Head of caudate nucleus (tissue), 42 donors: ENCODE measurements around the gene HES7.
"Not testable (repeated sequence)": the region's sequence is repeated elsewhere in the genome, so short reads cannot be mapped to it uniquely, and the experiment has no call there.

Experiments
- DNase-seq, 42 donors: peaks; one replicate each; pipeline versions ENCODE4 v3.0.0 to v3.0.0-alpha.2; 2020 to 2021; ENCODE audit warnings: mixed read lengths in 7 of 42
- intact Hi-C: fragments of 100-400 bp; cut with DNase I; formaldehyde crosslinking; loops from one replicate; pipeline ENCODE4 v1.15.0; 2022

Gene HES7

GRCh38 chr17:8087075-8087951 lies 36.6 kb downstream of the HES7 start, which contains the start of gene ALOX12B:
Gene ALOX12B, minus strand, starts transcription at chr17:8087716. Its CDS starts 274 bp downstream, at chr17:8087442.
- intact Hi-C loops = no loop called here
- DNase-seq = no peak

DNA sequence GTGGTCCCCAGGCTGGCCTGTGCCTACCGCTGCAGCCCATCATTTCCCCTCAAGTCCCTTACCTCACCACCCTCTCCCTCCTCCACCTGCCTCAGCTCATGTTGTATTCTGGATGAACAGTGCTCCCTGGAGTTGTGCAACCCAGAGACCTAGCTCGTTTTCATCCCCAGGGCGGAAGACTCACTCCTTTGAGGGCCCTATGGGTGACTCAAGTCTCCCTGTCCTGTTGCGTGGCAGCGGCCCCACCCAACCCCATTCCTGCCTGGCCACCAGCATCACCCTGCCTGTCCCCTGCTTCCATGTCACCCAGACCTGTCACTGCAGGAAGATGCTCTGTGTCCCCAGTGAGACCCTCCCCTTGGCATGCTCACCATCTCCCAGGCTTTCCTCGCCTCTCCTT lies 39.7 kb downstream of the HES7 start:
- DNase-seq = no peak
- intact Hi-C loops = no loop called here

DNA sequence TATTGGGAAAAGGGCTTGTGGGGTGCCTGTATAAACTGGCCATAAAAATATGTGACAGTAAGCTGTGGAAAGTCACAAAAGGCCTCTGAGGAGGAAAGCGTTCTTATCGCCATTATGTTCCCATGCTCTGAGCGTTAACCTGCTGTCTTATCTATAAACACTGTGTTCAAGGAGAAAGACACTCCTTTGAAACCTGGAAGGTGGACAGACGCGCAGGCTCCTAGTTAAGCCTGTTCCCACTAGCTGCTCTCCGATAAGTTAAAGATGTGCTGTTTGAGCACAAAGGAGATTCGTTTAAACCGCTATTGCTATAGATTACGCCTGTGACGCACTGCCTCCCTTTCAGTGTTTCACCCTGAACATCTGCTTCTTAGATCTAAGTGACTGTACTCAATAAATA lies 41.6 kb downstream of the HES7 start:
- intact Hi-C loops = no loop called here
- no peak for DNase-seq

GRCh38 chr17:8081876-8082275 lies 42.0 kb downstream of the HES7 start:
- intact Hi-C loops = no loop called here
- DNase-seq = no peak

GRCh38 chr17:8080799-8081219 lies 43.1 kb downstream of the HES7 start:
- no peak for DNase-seq
- intact Hi-C loops = no loop called here

DNA sequence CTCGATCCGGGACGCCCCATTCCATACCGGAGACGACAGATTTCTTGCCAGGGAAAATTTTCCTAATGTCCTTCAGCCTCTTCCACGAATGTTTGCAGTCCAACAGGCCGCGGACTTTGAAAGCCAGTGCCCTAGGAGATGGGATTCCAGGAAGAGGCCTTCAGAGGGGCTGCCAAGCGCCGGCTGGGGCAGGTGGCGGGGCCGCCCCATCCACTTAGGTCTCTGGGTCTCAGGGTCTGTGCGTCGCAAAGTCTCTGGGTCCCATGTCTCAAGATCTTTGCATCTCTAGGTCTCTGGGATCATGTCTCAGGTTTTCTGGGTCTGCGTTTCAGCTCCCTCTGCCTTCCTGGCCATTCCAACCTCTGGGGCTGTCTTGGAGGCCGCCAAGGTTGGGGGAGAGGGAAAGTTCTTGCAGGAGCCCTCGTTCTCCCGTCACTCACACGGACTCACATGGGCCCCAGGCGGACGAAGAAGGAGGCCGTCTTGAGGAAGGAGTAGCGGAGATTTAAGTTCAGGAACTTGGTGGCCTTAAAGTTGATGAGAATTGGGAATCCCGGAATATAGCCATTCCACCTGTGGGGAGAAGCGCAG lies 43.6 kb downstream of the HES7 start:
- intact Hi-C loops = no loop called here
- DNase-seq = no peak

DNA sequence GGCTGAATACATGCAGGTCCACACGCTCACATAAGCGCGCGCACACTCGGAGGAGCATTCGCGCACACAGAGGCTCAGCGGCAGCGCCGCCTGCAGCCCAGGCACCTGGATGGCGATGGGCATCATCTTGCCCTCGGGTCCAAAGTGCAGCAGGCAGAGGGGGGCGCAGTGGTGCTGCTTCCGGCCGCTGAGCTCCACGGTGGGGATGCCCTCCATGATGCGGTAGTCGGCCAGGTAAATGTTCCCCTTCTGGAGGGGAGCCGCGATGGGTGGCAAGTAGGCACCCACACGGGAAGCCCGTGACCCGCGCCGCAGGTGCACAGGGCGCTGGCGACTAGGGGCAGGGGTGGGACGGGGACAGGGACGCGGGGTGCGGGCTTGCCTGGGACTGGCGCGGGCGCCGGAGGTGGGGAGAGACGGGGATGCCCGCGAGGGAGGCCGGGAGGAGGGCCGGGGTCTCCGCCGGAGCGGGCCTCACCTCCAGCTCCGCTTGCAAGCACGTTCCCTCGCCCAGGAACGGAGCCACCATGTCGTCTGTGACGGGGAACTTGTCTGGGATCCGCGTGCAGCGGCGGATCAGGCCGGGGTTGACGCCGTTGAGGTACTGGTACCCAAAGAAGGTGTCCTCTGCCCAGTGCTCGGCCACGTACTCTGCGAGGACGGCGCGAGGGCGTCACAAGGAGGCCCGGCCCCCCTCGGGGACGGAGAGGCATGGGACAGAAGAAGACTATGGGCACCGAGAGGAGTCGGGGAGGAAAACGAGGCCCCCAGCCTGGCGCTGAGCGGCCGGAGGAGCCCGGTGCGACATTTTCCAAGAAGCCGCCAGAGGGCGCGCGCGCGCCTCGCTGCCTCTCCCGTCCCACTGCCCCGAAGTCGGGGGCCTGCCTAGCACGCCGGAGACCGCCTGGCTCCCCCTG lies 44.4 kb downstream of the HES7 start:
- DNase-seq = peak; percentile 21 to 90 (median 80)
- intact Hi-C loops = no loop called here

GRCh38 chr17:8077939-8078338 lies 46.0 kb downstream of the HES7 start:
- DNase-seq, intact Hi-C loops: not testable (repeated sequence)

DNA sequence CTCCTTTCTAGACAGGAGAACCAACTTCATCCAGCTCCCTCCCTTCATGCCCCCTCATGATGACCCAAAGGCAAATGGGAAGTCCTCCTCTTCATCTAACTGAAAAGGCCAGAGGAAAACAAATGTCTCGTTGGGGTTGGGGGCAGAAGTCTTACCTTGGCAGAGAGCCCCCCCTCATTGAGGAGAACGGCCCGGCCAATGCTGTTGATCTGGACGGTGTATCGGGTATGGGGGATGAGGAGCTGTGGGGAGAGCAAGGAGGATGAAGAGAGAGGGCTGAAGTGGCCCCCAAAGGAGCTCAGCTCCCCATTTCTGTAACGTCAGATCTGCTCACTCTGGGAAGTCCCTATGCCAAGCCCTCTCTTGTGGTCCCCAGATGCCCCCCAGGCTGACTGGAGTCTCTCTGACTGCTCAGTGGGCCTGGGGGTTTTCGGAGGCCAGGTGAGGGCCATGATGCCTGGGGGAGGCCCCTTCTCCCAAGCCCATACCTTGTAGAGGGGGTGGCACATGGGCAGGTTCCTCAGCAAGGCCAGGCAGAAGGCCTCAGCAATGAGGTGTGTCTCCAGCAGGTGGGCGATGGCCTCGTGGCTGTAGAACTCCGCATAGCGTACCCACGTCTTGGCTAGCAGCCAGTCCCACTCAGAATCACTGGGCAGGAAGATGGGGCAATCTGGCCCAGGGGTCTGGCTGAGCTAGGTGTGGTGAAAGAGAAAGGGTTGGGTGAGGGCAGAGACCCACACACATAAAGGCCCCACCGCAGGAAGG lies 47.2 kb downstream of the HES7 start:
- DNase-seq = no peak
- intact Hi-C loops = no loop called here

DNA sequence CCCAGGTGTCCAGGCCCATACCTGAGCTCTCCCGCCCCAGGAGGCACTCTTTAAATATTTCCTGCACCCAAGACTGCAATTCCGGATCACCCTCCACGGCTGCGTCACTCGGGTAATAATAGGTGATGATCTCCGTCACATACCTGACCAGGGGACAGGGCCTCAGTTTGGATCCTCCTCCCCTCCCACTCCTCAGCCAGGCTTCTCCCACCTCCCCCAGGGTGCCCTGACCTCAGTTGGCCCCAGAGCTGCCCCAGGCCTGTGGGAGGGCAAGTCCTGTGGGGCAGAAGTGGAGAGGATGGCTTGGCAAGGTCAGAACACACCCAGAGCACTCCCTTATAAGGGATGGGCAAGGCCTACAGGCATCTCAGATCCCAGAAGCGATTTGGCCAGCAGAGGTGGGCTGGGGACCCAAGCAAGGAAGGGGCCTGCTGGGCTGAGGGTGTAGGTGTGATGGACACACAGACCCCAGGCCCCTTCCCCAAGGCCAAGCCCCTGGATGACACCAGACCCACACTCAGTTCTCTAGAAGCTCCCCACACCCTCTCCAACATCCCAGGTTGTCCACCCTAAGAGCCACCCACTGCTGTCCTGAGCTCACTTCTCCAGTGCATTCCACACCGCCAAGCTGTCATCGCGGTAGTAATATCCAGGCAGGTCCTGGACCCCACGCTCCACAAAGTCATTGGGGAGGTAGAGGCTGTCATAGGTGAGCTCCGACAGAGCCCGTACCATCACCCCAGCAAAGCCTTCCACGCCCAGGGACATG lies 48.1 kb downstream of the HES7 start:
- intact Hi-C loops = no loop called here
- DNase-seq = no peak

GRCh38 chr17:8075081-8075480 lies 48.8 kb downstream of the HES7 start:
- intact Hi-C loops = no loop called here

DNA sequence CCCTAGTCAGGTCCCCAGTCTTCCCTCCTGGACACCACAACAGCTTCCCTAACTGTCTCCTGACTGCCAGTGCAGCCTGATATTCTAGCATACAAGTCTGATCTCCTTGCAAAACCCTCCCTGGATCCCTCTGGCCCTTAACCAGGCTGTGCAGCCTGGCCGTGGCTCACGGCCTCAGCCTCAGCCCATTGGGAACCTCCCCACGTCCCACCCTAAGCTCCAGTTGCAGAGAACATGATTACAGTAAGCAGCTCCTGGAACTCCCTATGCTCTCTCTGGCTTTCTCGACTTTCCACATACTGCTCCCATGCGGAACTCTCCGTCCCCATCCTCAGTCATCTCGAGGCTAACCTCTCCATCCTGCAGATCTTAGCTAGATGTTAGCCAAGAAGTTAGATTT lies 49.4 kb downstream of the HES7 start:
- intact Hi-C loops = no loop called here
- no peak for DNase-seq

More at GRCh38 chr17:8075081-8075480, 48.8 kb downstream of the HES7 start:
- DNase-seq = no peak

GRCh38 chr17:8073627-8074484 lies 50.0 kb downstream of the HES7 start:
- peak in 41 of 42 donors; percentile 33 to 83 (median 68) for DNase-seq
- intact Hi-C loops = no loop called here

DNA sequence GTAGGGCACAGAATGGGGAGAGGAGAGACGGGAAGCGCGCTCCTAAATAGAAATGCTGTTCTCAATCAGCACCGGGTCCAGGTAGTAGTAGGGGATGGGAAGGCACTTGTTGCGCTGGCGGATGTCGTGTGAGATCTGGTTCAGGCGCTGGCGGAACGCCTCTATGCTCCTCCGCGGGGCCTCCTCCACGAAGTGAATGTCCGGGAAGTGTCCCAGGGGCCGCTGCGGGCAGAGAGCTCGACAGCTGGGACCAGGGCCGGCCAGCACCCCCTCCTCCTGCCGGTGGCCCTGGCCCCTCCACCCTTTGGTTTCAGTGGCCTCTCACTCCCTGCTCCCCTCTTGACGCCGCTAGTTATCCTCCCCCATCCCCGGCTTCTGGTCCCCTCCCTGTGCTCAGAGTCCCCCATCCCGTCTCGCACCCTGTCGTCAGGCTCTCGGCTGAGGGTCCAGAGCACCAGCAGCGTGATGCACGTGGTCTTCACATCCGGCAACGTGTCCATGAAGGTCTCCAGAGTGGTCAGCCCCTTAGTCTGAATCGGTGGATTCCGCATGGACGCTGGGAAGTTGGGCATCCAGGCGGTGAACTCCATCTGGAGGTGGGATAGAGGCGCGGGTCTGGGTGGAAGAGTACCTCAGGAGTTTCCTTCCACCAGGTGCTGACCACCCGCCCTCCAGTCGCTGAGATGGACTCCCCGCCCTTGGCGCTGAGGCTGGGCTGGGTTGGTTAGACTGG lies 51.0 kb downstream of the HES7 start:
- intact Hi-C loops = no loop called here
- no peak for DNase-seq

GRCh38 chr17:8072341-8072728 lies 51.6 kb downstream of the HES7 start:
- intact Hi-C loops = no loop called here
- DNase-seq = no peak

GRCh38 chr17:8071496-8071895 lies 52.4 kb downstream of the HES7 start:
- intact Hi-C loops = no loop called here
- DNase-seq = no peak
